Adrenal gland (tissue), 5 donors: ENCODE measurements around the gene WNT10A.

ENCODE experiments used
- POLR2A ChIP-seq, 2 donors: fragments of 450-650 bp; IDR thresholded peaks; one replicate each; pipeline ENCODE4 v1.6.1; 2017; ENCODE audit warnings: antibody characterized with exemption in 2 of 2, mild to moderate bottlenecking in 2 of 2, moderate library complexity in 1 of 2
- TF ChIP-seq, protein P1 (sequence below), 6 experiments: fragments of 450-650 bp in 4 of 6; fragments of 200-600 bp in 2 of 6; sonication (generic) in 1 of 6; IDR thresholded peaks; 1 replicate in 5 of 6; 2 replicates in 1 of 6; pipeline versions ENCODE4 v1.5.1 to v1.8.0; 2016 to 2021; ENCODE audit warnings: antibody characterized with exemption in 6 of 6, mild to moderate bottlenecking in 2 of 6, moderate library complexity in 1 of 6
- donor health status: DM: no; HTN: no; CAD: no.

GRCh38 chr2:218879776-218880101 is 913 bp upstream of the WNT10A start:
- TF ChIP-seq POLR2A (IDR thresholded peaks at IDR 0.05), result no peak
- TF ChIP-seq, protein P1, sequence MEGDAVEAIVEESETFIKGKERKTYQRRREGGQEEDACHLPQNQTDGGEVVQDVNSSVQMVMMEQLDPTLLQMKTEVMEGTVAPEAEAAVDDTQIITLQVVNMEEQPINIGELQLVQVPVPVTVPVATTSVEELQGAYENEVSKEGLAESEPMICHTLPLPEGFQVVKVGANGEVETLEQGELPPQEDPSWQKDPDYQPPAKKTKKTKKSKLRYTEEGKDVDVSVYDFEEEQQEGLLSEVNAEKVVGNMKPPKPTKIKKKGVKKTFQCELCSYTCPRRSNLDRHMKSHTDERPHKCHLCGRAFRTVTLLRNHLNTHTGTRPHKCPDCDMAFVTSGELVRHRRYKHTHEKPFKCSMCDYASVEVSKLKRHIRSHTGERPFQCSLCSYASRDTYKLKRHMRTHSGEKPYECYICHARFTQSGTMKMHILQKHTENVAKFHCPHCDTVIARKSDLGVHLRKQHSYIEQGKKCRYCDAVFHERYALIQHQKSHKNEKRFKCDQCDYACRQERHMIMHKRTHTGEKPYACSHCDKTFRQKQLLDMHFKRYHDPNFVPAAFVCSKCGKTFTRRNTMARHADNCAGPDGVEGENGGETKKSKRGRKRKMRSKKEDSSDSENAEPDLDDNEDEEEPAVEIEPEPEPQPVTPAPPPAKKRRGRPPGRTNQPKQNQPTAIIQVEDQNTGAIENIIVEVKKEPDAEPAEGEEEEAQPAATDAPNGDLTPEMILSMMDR (IDR thresholded peaks at IDR 0.05), result no peak
